ENCODE results near the gene TSEN54.

The TSEN54 gene

DNA sequence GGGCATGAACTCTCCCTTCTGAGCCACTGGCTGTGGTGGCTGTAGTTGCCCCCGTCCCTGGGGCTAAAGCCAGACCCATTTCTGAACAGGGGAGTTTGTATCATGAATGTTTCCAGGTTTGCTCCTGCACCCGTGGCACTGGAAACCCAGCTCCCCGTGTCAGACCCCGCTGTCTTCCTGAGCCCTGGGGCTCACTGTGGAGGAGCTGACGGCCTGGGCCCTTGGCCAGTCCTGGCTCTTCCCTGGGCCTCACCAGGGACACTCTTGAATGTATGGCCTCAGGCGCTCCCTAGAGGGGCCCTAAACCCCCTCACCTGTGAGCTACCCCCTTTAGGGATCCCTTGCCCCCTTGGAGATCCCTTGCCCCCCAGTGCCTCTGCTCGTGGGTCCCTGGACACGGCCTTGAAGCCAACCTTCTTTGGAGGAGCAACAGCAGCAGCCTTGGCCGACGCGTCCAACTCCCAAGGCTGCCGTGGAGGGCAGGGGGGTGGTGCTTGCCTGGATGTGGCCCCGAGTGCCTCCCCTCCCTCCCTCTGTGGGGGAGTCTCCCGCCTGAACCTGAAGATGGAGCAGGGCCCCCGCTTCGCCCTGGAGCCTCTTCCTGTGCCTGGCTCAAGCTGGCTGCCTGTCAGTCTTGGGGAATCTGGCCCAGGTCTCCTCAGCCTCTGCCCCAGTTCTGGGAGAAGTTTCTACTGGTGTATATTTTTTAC, 16.9 kb upstream of the TSEN54 start:
- Histone ChIP-seq H3K9me3 (replicated peaks; ENCODE audit: insufficient read depth, low read length) (no peaks in the 10 kb centered on the region), H3K9me2 (replicated peaks; ENCODE audit: insufficient read depth, low read length) (no peaks in the 10 kb centered on the region), H3K27me3 (replicated peaks; ENCODE audit: insufficient read depth, low read length) (no peaks in the 10 kb centered on the region), H3K36me3 (replicated peaks; ENCODE audit: insufficient read depth, low read length) (no peaks in the 10 kb centered on the region), H3K4me2 (ENCODE audit: low read depth, low read length) (no peak overlapping the region), H3F3A (ENCODE audit: insufficient read depth, low read length) (no peaks in the 10 kb centered on the region), H4K20me1 (ENCODE audit: insufficient read depth, low read length) (no peaks in the 10 kb centered on the region), H3K9ac (ENCODE audit: low read length) (no peak overlapping the region), H3K4me1 (ENCODE audit: low read length) (no peaks in the 10 kb centered on the region), H3K4me3 (ENCODE audit: low read length) (no peak overlapping the region), H3K79me2 (ENCODE audit: low read length) (no peaks in the 10 kb centered on the region), H3K27ac (ENCODE audit: low read length) (no peak overlapping the region), H2AFZ (ENCODE audit: low read length) (no peak overlapping the region)
- TF ChIP-seq CTCF (IDR thresholded peaks at IDR 0.05; ENCODE audit: low read length) = no peak
- TF ChIP-seq EZH2 (optimal IDR thresholded peaks at IDR 0.05; ENCODE audit: low read depth, low read length) = no peak
- no peak for TF ChIP-seq EZH2phosphoT487 (IDR thresholded peaks at IDR 0.05; ENCODE audit: low read length)
- DNase-seq = no peak

DNA sequence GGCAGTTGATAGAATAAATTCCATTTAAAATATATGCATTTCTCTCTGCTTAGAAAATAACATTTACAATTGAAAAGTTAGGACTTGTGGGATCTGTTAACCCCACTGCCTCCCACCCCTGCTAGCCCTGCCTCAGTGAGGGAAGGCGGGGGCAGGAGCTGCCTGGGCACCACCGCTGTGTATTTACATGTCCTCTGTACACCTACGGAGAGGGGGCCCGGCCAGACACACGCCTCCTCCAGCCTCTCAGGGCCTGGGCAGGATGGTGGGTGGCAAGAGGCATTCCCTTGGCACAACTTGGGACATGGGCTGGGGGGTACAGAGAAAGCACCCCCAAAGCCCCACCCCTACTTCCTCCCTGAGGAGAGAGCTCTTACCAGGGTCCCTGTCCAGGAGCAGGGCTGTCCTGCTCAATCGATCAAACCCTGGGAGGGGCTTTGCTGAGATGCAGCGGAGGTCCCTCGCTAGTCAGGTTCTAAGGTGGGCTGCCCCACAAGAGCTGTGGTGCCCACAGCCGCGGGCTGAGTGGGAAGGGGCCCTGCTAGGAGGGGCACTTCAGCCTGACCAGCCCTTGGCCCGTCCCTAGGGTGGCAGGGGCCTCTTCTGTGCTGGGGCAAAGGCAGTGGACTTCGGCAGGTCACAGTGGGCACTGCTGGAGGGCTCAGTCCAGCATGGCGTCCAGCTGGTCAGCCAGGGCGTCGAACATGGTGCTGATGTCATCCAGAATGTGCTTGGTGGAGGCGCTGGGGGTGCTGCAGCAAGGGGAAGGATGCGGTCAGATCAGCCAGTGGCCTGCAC, 15.7 kb upstream of the TSEN54 start:
- Histone ChIP-seq H3K27me3 (replicated peaks; ENCODE audit: insufficient read depth, low read length) (no peaks in the 10 kb centered on the region), H3K9ac (ENCODE audit: low read length) (no peak overlapping the region), H3K79me2 (ENCODE audit: low read length) (no peaks in the 10 kb centered on the region), H3K36me3 (replicated peaks; ENCODE audit: insufficient read depth, low read length) (no peaks in the 10 kb centered on the region), H3K4me1 (ENCODE audit: low read length) (no peaks in the 10 kb centered on the region), H2AFZ (ENCODE audit: low read length) (no peak overlapping the region), H4K20me1 (ENCODE audit: insufficient read depth, low read length) (no peaks in the 10 kb centered on the region), H3K27ac (ENCODE audit: low read length) (no peak overlapping the region), H3K4me3 (ENCODE audit: low read length) (no peak overlapping the region), H3K4me2 (ENCODE audit: low read depth, low read length) (no peak overlapping the region), H3K9me3 (replicated peaks; ENCODE audit: insufficient read depth, low read length) (no peaks in the 10 kb centered on the region), H3K9me2 (replicated peaks; ENCODE audit: insufficient read depth, low read length) (no peaks in the 10 kb centered on the region), H3F3A (ENCODE audit: insufficient read depth, low read length) (no peaks in the 10 kb centered on the region)
- DNase-seq = no peak
- TF ChIP-seq EZH2 (optimal IDR thresholded peaks at IDR 0.05; ENCODE audit: low read depth, low read length) (no peak), CTCF (IDR thresholded peaks at IDR 0.05; ENCODE audit: low read length) (no peak), EZH2phosphoT487 (IDR thresholded peaks at IDR 0.05; ENCODE audit: low read length) (no peak)

GRCh38 chr17:75501378-75502071, 14.8 kb upstream of the TSEN54 start:
- H3K27me3 ChIP-seq (replicated peaks; ENCODE audit: insufficient read depth, low read length) = no peaks in the 10 kb centered on the region
- no peaks in the 10 kb centered on the region for H3K4me1 ChIP-seq (ENCODE audit: low read length)
- TF ChIP-seq EZH2phosphoT487 (IDR thresholded peaks at IDR 0.05; ENCODE audit: low read length) (no peak), CTCF (IDR thresholded peaks at IDR 0.05; ENCODE audit: low read length) (no peak), EZH2 (optimal IDR thresholded peaks at IDR 0.05; ENCODE audit: low read depth, low read length) (no peak)
- H3K4me3 ChIP-seq (ENCODE audit: low read length) = no peak overlapping the region
- no peaks in the 10 kb centered on the region for H3K36me3 ChIP-seq (replicated peaks; ENCODE audit: insufficient read depth, low read length)
- H3K9ac ChIP-seq (ENCODE audit: low read length) = no peak overlapping the region
- no peaks in the 10 kb centered on the region for H3K9me3 ChIP-seq (replicated peaks; ENCODE audit: insufficient read depth, low read length)
- no peak overlapping the region for H3K27ac ChIP-seq (ENCODE audit: low read length)
- no peak overlapping the region for H3K4me2 ChIP-seq (ENCODE audit: low read depth, low read length)
- H3K79me2 ChIP-seq (ENCODE audit: low read length) = no peaks in the 10 kb centered on the region
- H4K20me1 ChIP-seq (ENCODE audit: insufficient read depth, low read length) = no peaks in the 10 kb centered on the region
- no peak overlapping the region for H2AFZ ChIP-seq (ENCODE audit: low read length)
- no peaks in the 10 kb centered on the region for H3F3A ChIP-seq (ENCODE audit: insufficient read depth, low read length)
- H3K9me2 ChIP-seq (replicated peaks; ENCODE audit: insufficient read depth, low read length) = no peaks in the 10 kb centered on the region
- no peak for DNase-seq

Data from MM.1S (cell line).